Mesenchymal stem cell (in vitro differentiated cells and primary cell): ENCODE measurements around the gene STRIP2.
A peak's percentile ranks its signal among the peaks of the same experiment; 100 is the strongest.

Source experiments
- DNase-seq: peaks from one replicate; pipeline ENCODE4 v3.0.0-alpha.2; 2013
- H2AFZ ChIP-seq: one replicate; pipeline ENCODE4 v1.6.1; 2013; ENCODE audit warnings: low read depth, mild to moderate bottlenecking, control low read depth, inconsistent platforms, low read length, moderate library complexity
- H2AK5ac ChIP-seq: 2 replicates; pipeline ENCODE4 v1.6.1; 2013; ENCODE audit warnings: low read length, moderate library complexity, mild to moderate bottlenecking, inconsistent platforms; ENCODE audit not compliant: severe bottlenecking
- H2BK120ac ChIP-seq: one replicate; pipeline ENCODE4 v1.6.1; 2013; ENCODE audit warnings: low read depth, mild to moderate bottlenecking, inconsistent platforms, low read length, moderate library complexity
- H2BK12ac ChIP-seq, 2 experiments: one replicate each; pipeline ENCODE4 v1.6.1; 2013; ENCODE audit warnings: inconsistent platforms in 2 of 2, low read length in 2 of 2, mild to moderate bottlenecking in 2 of 2, moderate library complexity in 2 of 2, control low read depth in 1 of 2
- H2BK15ac ChIP-seq: one replicate; pipeline ENCODE4 v1.6.1; 2013; ENCODE audit warnings: mild to moderate bottlenecking, low read depth, inconsistent platforms; ENCODE audit not compliant: poor library complexity, severe bottlenecking
- H2BK5ac ChIP-seq: 2 replicates; pipeline ENCODE4 v1.6.1; 2013; ENCODE audit warnings: low read depth, mild to moderate bottlenecking, low read length, control low read depth, inconsistent platforms; ENCODE audit not compliant: poor library complexity, severe bottlenecking
- H3K14ac ChIP-seq, 2 experiments: one replicate each; pipeline ENCODE4 v1.6.1; 2013; ENCODE audit warnings: inconsistent platforms in 2 of 2, low read length in 2 of 2, control low read depth in 1 of 2, mild to moderate bottlenecking in 1 of 2, moderate library complexity in 1 of 2
- H3K18ac ChIP-seq, 2 experiments: one replicate each; pipeline ENCODE4 v1.6.1; 2013; ENCODE audit warnings: inconsistent platforms in 2 of 2, low read length in 2 of 2, control low read depth in 1 of 2, low read depth in 1 of 2, mild to moderate bottlenecking in 1 of 2
- H3K23ac ChIP-seq, 2 experiments: one replicate each; pipeline ENCODE4 v1.6.1; 2013; ENCODE audit warnings: inconsistent platforms in 2 of 2, low read length in 2 of 2, mild to moderate bottlenecking in 2 of 2, moderate library complexity in 2 of 2, control low read depth in 1 of 2
- H3K27ac ChIP-seq: 2 replicates; pipeline ENCODE4 v1.5.1; 2013; ENCODE audit warnings: mild to moderate bottlenecking, moderate library complexity, low read length, control low read depth, inconsistent platforms; ENCODE audit not compliant: poor library complexity, severe bottlenecking
- H3K27me3 ChIP-seq, 2 experiments: 2 replicates each; pipeline versions ENCODE4 v1.6.1 to v1.7.0; 2013; ENCODE audit warnings: low read length in 2 of 2, mild to moderate bottlenecking in 2 of 2, moderate library complexity in 2 of 2, control low read depth in 1 of 2, inconsistent platforms in 1 of 2; ENCODE audit not compliant: control insufficient read depth in 1 of 2, insufficient read depth in 1 of 2
- H3K36me3 ChIP-seq, 2 experiments: 2 replicates each; pipeline versions ENCODE4 v1.6.1 to v1.7.0; 2013; ENCODE audit warnings: low read length in 2 of 2, control low read depth in 1 of 2, inconsistent platforms in 1 of 2, low read depth in 1 of 2, mild to moderate bottlenecking in 1 of 2; ENCODE audit not compliant: insufficient read depth in 2 of 2, control insufficient read depth in 1 of 2
- H3K4ac ChIP-seq, 2 experiments: one replicate each; pipeline ENCODE4 v1.6.1; 2013; ENCODE audit warnings: inconsistent platforms in 2 of 2, low read length in 2 of 2, mild to moderate bottlenecking in 2 of 2, moderate library complexity in 2 of 2, control low read depth in 1 of 2, low read depth in 1 of 2
- H3K4me1 ChIP-seq: 2 replicates; pipeline ENCODE4 v1.6.1; 2013; ENCODE audit warnings: low read depth, low read length, control low read depth; ENCODE audit not compliant: control insufficient read depth, insufficient read depth
- H3K4me2 ChIP-seq: 2 replicates; pipeline ENCODE4 v1.6.1; 2013; ENCODE audit warnings: low read length, mild to moderate bottlenecking, inconsistent platforms; ENCODE audit not compliant: poor library complexity, severe bottlenecking
- H3K4me3 ChIP-seq, 2 experiments: 2 replicates each; pipeline versions ENCODE4 v1.5.1 to v1.7.0; 2013; ENCODE audit warnings: low read length in 2 of 2, mild to moderate bottlenecking in 2 of 2, control low read depth in 1 of 2, low read depth in 1 of 2; ENCODE audit not compliant: insufficient read depth in 1 of 2
- H3K79me1 ChIP-seq: replicated peaks from 2 replicates; pipeline ENCODE4 v1.6.1; 2013; ENCODE audit warnings: mild to moderate bottlenecking, control low read depth, low read length, inconsistent platforms; ENCODE audit not compliant: poor library complexity, severe bottlenecking
- H3K9ac ChIP-seq: 2 replicates; pipeline ENCODE4 v1.7.0; 2013; ENCODE audit warnings: mild to moderate bottlenecking, low read length, moderate library complexity
- H3K9me3 ChIP-seq: 2 replicates; pipeline ENCODE4 v1.7.0; 2013; ENCODE audit warnings: mild to moderate bottlenecking, low read length; ENCODE audit not compliant: control insufficient read depth
- H4K8ac ChIP-seq: one replicate; pipeline ENCODE4 v1.6.1; 2013; ENCODE audit warnings: inconsistent platforms, mild to moderate bottlenecking, low read length, moderate library complexity
- H4K91ac ChIP-seq: one replicate; pipeline ENCODE4 v1.6.1; 2013; ENCODE audit warnings: mild to moderate bottlenecking, low read length, inconsistent platforms
- WGBS: methylation state at CpG from one replicate; pipeline ENCODE4 v1.1.7; 2013; ENCODE audit warnings: mixed read lengths; 5-methylcytosine and 5-hydroxymethylcytosine counted together

Gene STRIP2

DNA sequence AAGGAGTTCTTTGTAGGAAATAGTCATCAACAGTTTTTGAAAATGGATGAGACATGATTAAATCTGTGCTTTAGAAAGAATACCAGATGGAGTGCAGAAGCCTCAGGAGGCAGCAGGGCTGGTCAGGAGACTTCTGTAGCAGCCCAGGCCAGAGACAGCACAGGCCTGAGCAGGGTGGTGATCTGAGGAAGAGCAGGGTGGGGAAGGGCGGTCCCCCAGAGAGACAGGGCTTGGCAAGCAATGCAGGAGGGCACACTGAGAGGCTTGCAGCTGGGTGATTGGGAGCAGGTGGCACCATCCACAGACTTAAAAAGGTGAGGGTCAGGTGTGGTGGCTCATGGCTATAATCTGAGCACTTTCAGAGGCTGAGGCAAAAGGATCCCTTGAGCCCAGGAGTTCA is 63.8 kb downstream of the STRIP2 start:
- Histone ChIP-seq H3K9me3 (no peaks in the 10 kb centered on the region), H3K4ac (no peak overlapping the region), H2BK5ac (no peak overlapping the region), H3K18ac (no peak overlapping the region), H2BK12ac (no peak overlapping the region), H3K79me1 (no peaks in the 10 kb centered on the region), H3K27ac (no peak overlapping the region), H3K27me3 (peaks cover 0 to 3% of the 10 kb centered on the region in 2 experiments), H3K4me2 (no peak overlapping the region), H3K9ac (no peak overlapping the region), H4K8ac (no peak overlapping the region), H2BK120ac (no peak overlapping the region), H2AK5ac (no peak overlapping the region), H3K23ac (no peak overlapping the region), H3K36me3 (no peaks in the 10 kb centered on the region), H2AFZ (no peak overlapping the region), H2BK15ac (no peak overlapping the region), H3K4me3 (no peak overlapping the region), H3K14ac (no peak overlapping the region), H4K91ac (no peak overlapping the region), H3K4me1 (peaks cover 13% of the 10 kb centered on the region)
- WGBS: 100% methylated on average over 1 of the region's 1 CpG
- no peak for DNase-seq

DNA sequence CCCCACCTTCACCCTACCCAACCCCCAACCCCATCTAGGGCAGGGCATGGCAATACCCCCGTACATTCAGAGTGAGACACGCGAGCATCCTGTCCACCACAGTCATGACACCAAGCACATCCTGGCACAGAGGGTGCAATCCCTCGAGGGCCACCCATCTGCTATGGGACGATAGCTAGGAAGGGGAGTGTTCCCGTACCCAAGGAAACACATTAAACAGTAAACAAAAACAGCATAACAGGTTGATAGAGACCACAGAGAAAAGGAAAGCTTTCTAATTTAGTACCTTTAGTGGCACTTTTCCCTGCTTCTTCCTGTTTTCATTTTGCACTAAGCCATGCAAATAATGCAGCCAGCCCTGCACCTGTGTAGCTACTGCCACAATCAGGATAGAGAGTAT is 65.8 kb downstream of the STRIP2 start:
- no peak overlapping the region for H4K91ac ChIP-seq
- H3K36me3 ChIP-seq: no peaks in the 10 kb centered on the region
- DNase-seq: peak; percentile 8
- no peak overlapping the region for H3K9ac ChIP-seq
- no peak overlapping the region for H3K18ac ChIP-seq
- peaks cover 15% of the 10 kb centered on the region for H3K4me1 ChIP-seq
- no peak overlapping the region for H2AFZ ChIP-seq
- H3K4me2 ChIP-seq: no peak overlapping the region
- no peaks in the 10 kb centered on the region for H3K79me1 ChIP-seq
- no peak overlapping the region for H2BK5ac ChIP-seq
- H3K23ac ChIP-seq: no peak overlapping the region
- H3K14ac ChIP-seq: no peak overlapping the region
- H2AK5ac ChIP-seq: no peak overlapping the region
- H2BK120ac ChIP-seq: no peak overlapping the region
- no peak overlapping the region for H3K27ac ChIP-seq
- H2BK12ac ChIP-seq: no peak overlapping the region
- no peak overlapping the region for H4K8ac ChIP-seq
- WGBS: 81% methylated on average over 6 of the region's 6 CpGs
- no peak overlapping the region for H3K4me3 ChIP-seq
- H3K4ac ChIP-seq: no peak overlapping the region
- H2BK15ac ChIP-seq: no peak overlapping the region
- H3K9me3 ChIP-seq: no peaks in the 10 kb centered on the region
- peaks cover 0 to 8% of the 10 kb centered on the region in 2 experiments for H3K27me3 ChIP-seq

DNA sequence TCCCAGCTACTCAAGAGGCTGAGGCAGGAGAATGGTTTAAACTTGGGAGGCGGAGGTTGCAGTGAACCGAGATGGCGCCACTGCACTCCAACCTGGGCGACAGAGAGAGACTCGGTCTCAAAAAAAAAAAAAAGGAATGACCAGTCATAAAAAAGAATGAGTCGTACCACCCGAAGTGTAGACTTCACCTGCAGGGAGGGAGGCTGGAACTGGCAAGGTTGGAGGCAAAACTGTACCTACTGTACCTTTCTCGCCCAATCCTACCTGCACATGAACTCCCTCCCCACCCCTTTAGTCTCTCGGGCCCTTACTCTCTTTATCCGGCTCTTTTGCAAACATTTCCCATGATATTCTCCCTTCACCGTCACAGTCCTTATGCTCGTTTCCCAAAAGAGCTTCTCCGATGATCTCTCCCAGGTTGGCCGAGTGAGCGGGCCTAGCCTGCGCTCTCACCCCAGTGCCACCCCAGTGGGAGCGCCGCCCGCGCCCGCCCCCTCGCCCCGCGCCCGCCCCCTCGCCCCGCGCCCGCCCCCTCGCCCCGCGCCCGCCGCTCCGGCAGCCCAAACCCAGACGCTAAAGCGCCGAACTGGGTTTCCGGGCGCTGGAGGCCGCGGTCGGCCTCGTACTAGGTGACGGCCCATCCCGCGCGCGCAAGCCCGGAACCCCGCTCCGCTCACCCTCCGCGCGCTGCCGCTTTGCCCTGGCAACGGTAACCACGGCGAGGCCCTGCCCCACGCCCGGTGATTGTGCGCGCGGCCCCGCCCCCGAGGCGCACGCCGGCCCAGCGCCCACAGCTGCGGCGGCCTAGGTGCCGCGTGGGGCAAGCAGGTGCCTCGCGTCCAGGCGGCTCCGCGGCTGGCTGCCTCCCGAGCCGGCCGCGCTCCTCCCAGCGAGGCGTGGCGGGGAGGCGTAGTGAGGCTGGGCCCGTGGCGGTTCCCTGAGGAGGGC is 67.8 kb downstream of the STRIP2 start, which contains the start of gene SMKR1:
Gene SMKR1, plus strand, starts transcription at position 772 of the 948 bp plus-strand sequence. CDS start 294 bp downstream, outside the sequence.
- H3K4me3 ChIP-seq: peak within 1 kb of the TSS; percentile 69 to 80
- H2BK12ac ChIP-seq: no peak within 1 kb of the TSS
- no peak within 1 kb of the TSS for H3K14ac ChIP-seq
- H3K9ac ChIP-seq: peak within 1 kb of the TSS; percentile 81
- H3K79me1 ChIP-seq: no peaks in the 10 kb centered on the region
- H3K27ac ChIP-seq: no peak within 1 kb of the TSS
- H3K36me3 ChIP-seq: no peaks in the 10 kb centered on the region
- no peaks in the 10 kb centered on the region for H3K9me3 ChIP-seq
- no peak within 1 kb of the TSS for H2BK120ac ChIP-seq
- H2BK5ac ChIP-seq: no peak within 1 kb of the TSS
- H3K18ac ChIP-seq: peak within 1 kb of the TSS in 1 of 2 experiments; percentile 38
- peaks cover 15% of the 10 kb centered on the region for H3K4me1 ChIP-seq
- H3K4ac ChIP-seq: no peak within 1 kb of the TSS
- H2AK5ac ChIP-seq: no peak within 1 kb of the TSS
- peak; percentile 70 for DNase-seq
- peak within 1 kb of the TSS; percentile 99 for H3K4me2 ChIP-seq
- H3K27me3 ChIP-seq: peaks cover 0 to 8% of the 10 kb centered on the region in 2 experiments
- no peak within 1 kb of the TSS for H4K91ac ChIP-seq
- no peak within 1 kb of the TSS for H4K8ac ChIP-seq
- peak within 1 kb of the TSS; percentile 86 for H2AFZ ChIP-seq
- WGBS: 8% methylated on average over 49 of the region's 89 CpGs
- no peak within 1 kb of the TSS for H2BK15ac ChIP-seq
- peak within 1 kb of the TSS in 1 of 2 experiments; percentile 26 for H3K23ac ChIP-seq
